HepG2 (cell line): ENCODE data around the gene CBLN3. TPM values are rescaled to one million over a fixed set of nuclear protein-coding genes. Genes with fewer than 3 reads are reported as not detected.
A peak's percentile ranks its signal among the peaks of the same experiment; 100 is the strongest.

Experiments
- ATAC-seq: fragments of 200-7000 bp; cut with Tn5 transposase; 3 replicates; pipeline ENCODE4 v1.9.1; 2020; ENCODE audit warnings: mild to moderate bottlenecking, moderate library complexity
- BruUV-seq: library from RNA; stranded (reverse); fragments of 400-500 nt; replicated peaks from 2 replicates; lab custom pipeline; 2021; lab: Mats Ljungman, UMichigan
- CTCF ChIA-PET: fragments of 300-600 bp; formaldehyde crosslinking; extraction: SDS; loops from one replicate; lab custom pipeline; 2021; ENCODE audit warnings: low total read pairs, inconsistent platforms, low intra/inter-chr PET ratio; lab: Yijun Ruan, JAX
- POLR2A ChIA-PET: fragments of 350-600 bp; sonication (Branson Sonifier 250); formaldehyde crosslinking; loops from one replicate; lab custom pipeline; 2020; ENCODE audit warnings: antibody characterized with exemption, inconsistent platforms; lab: Yijun Ruan, JAX
- DNase-seq: peaks from one replicate; pipeline ENCODE4 v3.0.0-alpha.2; 2015; ENCODE audit warnings: low spot score
- FAIRE-seq: peaks from 3 replicates; lab custom pipeline; 2011; peaks lifted over from hg19 to GRCh38; lab: Jason Lieb, UNC
- H2AFZ ChIP-seq: one replicate; pipeline ENCODE4 v1.6.1; 2011; ENCODE audit warnings: low read length, inconsistent platforms
- H3K27ac ChIP-seq: fragments of 300-600 bp; 3 replicates; pipeline ENCODE4 v1.8.0; 2011; ENCODE audit warnings: mixed run types, mild to moderate bottlenecking, mixed read lengths, low read length, inconsistent platforms; ENCODE audit not compliant: insufficient read depth; ENCODE audit errors: extremely low read length
- H3K27me3 ChIP-seq, 2 experiments: fragments of 200-600 bp in 1 of 2; 2 replicates in 1 of 2; 3 replicates in 1 of 2; pipeline versions ENCODE4 v1.6.0 to v1.8.0; 2011; ENCODE audit warnings: low read length in 2 of 2, mild to moderate bottlenecking in 2 of 2, moderate library complexity in 2 of 2, inconsistent platforms in 1 of 2; ENCODE audit not compliant: insufficient read depth in 2 of 2, control insufficient read depth in 1 of 2
- H3K36me3 ChIP-seq, 2 experiments: fragments of 200-600 bp in 1 of 2; replicated peaks in 1 of 2; 2 replicates in 1 of 2; 3 replicates in 1 of 2; pipeline versions ENCODE4 v1.5.1 to v1.8.0; 2011; ENCODE audit warnings: low read length in 2 of 2, inconsistent platforms in 1 of 2; ENCODE audit not compliant: insufficient read depth in 2 of 2, control insufficient read depth in 1 of 2
- H3K4me1 ChIP-seq: 2 replicates; pipeline ENCODE4 v1.5.1; 2012; ENCODE audit warnings: low read length, inconsistent platforms; ENCODE audit not compliant: insufficient read depth
- H3K4me2 ChIP-seq: 2 replicates; pipeline ENCODE4 v1.6.0; 2011; ENCODE audit warnings: low read depth, low read length, inconsistent platforms
- H3K4me3 ChIP-seq, 3 experiments: fragments of 200-600 bp in 1 of 3; sonication (generic), shearing (Covaris generic) in 1 of 3; replicated peaks in 1 of 3; 2 replicates each; pipeline ENCODE4 v1.5.1; 2011 to 2016; ENCODE audit warnings: low read length in 3 of 3, inconsistent platforms in 2 of 3, low read depth in 2 of 3, mild to moderate bottlenecking in 2 of 3, control low read depth in 1 of 3, mixed read lengths in 1 of 3; ENCODE audit not compliant: insufficient read depth in 1 of 3
- H3K79me2 ChIP-seq: one replicate; pipeline ENCODE4 v1.6.1; 2011; ENCODE audit warnings: low read length, inconsistent platforms; ENCODE audit not compliant: insufficient read depth
- H3K9ac ChIP-seq: 2 replicates; pipeline ENCODE4 v1.6.0; 2011; ENCODE audit warnings: mild to moderate bottlenecking, low read depth, low read length, inconsistent platforms; ENCODE audit not compliant: insufficient read depth
- H3K9me3 ChIP-seq: 2 replicates; pipeline ENCODE4 v1.5.1; 2012; ENCODE audit warnings: mild to moderate bottlenecking, low read length
- H4K20me1 ChIP-seq: 2 replicates; pipeline ENCODE4 v1.6.0; 2011; ENCODE audit warnings: inconsistent platforms, mild to moderate bottlenecking, low read length, moderate library complexity; ENCODE audit not compliant: insufficient read depth
- ARNT2 ChIP-seq: sonication (generic); formaldehyde crosslinking; IDR thresholded peaks from 2 replicates; pipeline ENCODE4 v1.8.0; 2022; ENCODE audit warnings: mild to moderate bottlenecking, low read depth, missing genetic modification reagents, moderate library complexity
- CBX1 ChIP-seq: IDR thresholded peaks from one replicate; pipeline ENCODE4 v1.6.1; 2016; ENCODE audit warnings: antibody characterized with exemption, low read depth
- DPF2 ChIP-seq: sonication (generic); formaldehyde crosslinking; IDR thresholded peaks from 2 replicates; pipeline ENCODE4 v1.4.0; 2020; ENCODE audit warnings: mild to moderate bottlenecking, low read depth, missing genetic modification reagents, borderline replicate concordance
- GTF2F1 ChIP-seq: fragments of 150-350 bp; IDR thresholded peaks from 2 replicates; pipeline ENCODE4 v1.6.1; 2014; ENCODE audit warnings: low read length
- HHEX ChIP-seq: IDR thresholded peaks from 2 replicates; pipeline ENCODE4 v1.6.1; 2016; ENCODE audit warnings: control low read depth
- LCORL ChIP-seq, 2 experiments: fragments of 450-650 bp in 1 of 2; sonication (generic) in 1 of 2; formaldehyde crosslinking in 1 of 2; IDR thresholded peaks; 2 replicates each; pipeline versions ENCODE4 v1.5.0 to v1.6.1; 2017 to 2020; ENCODE audit warnings: antibody characterized with exemption in 1 of 2, missing genetic modification reagents in 1 of 2
- MIER3 ChIP-seq: IDR thresholded peaks from 2 replicates; pipeline ENCODE4 v1.6.1; 2016; ENCODE audit warnings: missing compliant biosample characterization, borderline replicate concordance
- MXI1 ChIP-seq: IDR thresholded peaks from 3 replicates; pipeline ENCODE4 v1.6.1; 2012; ENCODE audit warnings: low read depth, low read length, inconsistent platforms, borderline replicate concordance
- SMARCE1 ChIP-seq: fragments of 450-650 bp; IDR thresholded peaks from 2 replicates; pipeline ENCODE4 v1.6.1; 2017; ENCODE audit warnings: borderline replicate concordance
- STAT6 ChIP-seq: sonication (generic); formaldehyde crosslinking; IDR thresholded peaks from 2 replicates; pipeline ENCODE4 v1.4.0; 2020; ENCODE audit warnings: missing genetic modification reagents, mild to moderate bottlenecking, borderline replicate concordance
- ZFY ChIP-seq: sonication (generic); formaldehyde crosslinking; IDR thresholded peaks from 2 replicates; pipeline ENCODE4 v1.4.0; 2020; ENCODE audit warnings: missing genetic modification reagents
- ZMYM4 ChIP-seq: sonication (generic); formaldehyde crosslinking; IDR thresholded peaks from 2 replicates; pipeline ENCODE4 v1.8.1; 2023; ENCODE audit warnings: mild to moderate bottlenecking, missing genetic modification reagents
- ZNF367 ChIP-seq: sonication (generic); formaldehyde crosslinking; IDR thresholded peaks from 2 replicates; pipeline ENCODE4 v1.4.0; 2020; ENCODE audit warnings: missing genetic modification reagents, borderline replicate concordance
- ZNF703 ChIP-seq: sonication (generic); formaldehyde crosslinking; IDR thresholded peaks from 2 replicates; pipeline ENCODE4 v1.5.1; 2020; ENCODE audit warnings: missing genetic modification reagents, mild to moderate bottlenecking, moderate library complexity, borderline replicate concordance
- ZNF777 ChIP-seq: sonication (generic); formaldehyde crosslinking; IDR thresholded peaks from 2 replicates; pipeline ENCODE4 v1.4.0; 2020; ENCODE audit warnings: missing genetic modification reagents
- WGBS: methylation state at CpG from one replicate; pipeline ENCODE4 v1.1.6; 2017; ENCODE audit warnings: low lambda C conversion rate; 5-methylcytosine and 5-hydroxymethylcytosine counted together
- in situ Hi-C: cut with HindIII; loops from 2 replicates; pipeline ENCODE4 v1.10.0; 2017; ENCODE audit warnings: low pct_unique_long_range_greater_than_20kb; ENCODE audit not compliant: extremely low pct_ligation_motif_present
- intact Hi-C: fragments of 100-400 bp; cut with micrococcal nuclease; formaldehyde crosslinking; loops from one replicate; pipeline ENCODE4 v1.10.0; 2022; ENCODE audit not compliant: unreplicated experiment
- polyA plus RNA-seq, 8 experiments: library from polyadenylated mRNA; depleted of rRNA in 3 of 8; stranded (reverse) in 7 of 8; unstranded in 1 of 8; fragments of >200 nt; fragmentation: Illumina TruSeq in 4 of 8; extraction: Trizol in 4 of 8; gene quantifications; 2 replicates each; pipeline versions ENCODE4 v1.2.1 to v1.2.3, GENCODE V29; 2011 to 2016; ENCODE audit warnings: low read depth in 4 of 8, missing spikeins in 1 of 8, mixed read lengths in 1 of 8; ENCODE audit not compliant: insufficient read depth in 1 of 8
- total RNA-seq, 5 experiments: library from RNA; depleted of rRNA; stranded (reverse); fragments of >200 nt; fragmentation: Illumina TruSeq; extraction: Trizol; gene quantifications; 2 replicates each; pipeline ENCODE4 v1.2.3, GENCODE V29; 2016; ENCODE audit warnings: low read depth in 1 of 5
- TF ChIP-seq, protein P1 (sequence below): sonication (generic); formaldehyde crosslinking; IDR thresholded peaks from 2 replicates; pipeline ENCODE4 v1.5.1; 2020; ENCODE audit warnings: mild to moderate bottlenecking, missing genetic modification reagents, moderate library complexity
- TF ChIP-seq, protein P2 (sequence below): sonication (generic); formaldehyde crosslinking; IDR thresholded peaks from 2 replicates; pipeline ENCODE4 v1.4.0; 2020; ENCODE audit warnings: missing genetic modification reagents

The CBLN3 gene
- total and polyA plus RNA-seq, 2 of the 13 experiments (the other 11 are each of a cell fraction or from before 2014, with no cell fraction given): 0.66 to 0.98 TPM

DNA sequence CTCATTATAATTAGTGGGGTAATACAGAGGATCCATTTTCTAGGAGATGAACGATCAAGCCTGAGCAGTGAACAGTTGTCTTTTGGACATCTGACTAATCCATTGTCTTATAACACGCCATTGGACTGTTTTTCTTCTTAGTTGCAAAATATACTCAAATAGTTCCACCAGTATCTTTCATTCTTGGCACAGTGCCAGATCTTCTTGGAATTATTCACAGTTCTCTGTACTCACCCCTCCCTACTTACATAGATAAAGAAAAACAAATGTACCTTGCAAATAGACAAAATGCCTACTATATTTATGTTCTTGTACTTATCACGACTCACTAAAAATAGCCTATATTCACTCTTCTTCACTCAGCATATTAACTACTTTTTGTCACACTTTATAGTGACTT, 3.8 kb downstream of the CBLN3 start:
- H3K9ac ChIP-seq: no peak overlapping the region
- peaks cover 74% of the 10 kb centered on the region for H3K4me1 ChIP-seq
- POLR2A ChIA-PET: interaction anchor here (1.1 to 9.1 kb wide), 6 partner anchors 16 to 154 kb away, joined by 4 to 242 read pairs (median 12); partner anchors contain the start of genes RABGGTA and SDR39U1
- intact Hi-C loops: loop anchor here (1.0 to 2.0 kb wide), 2 partner anchors 13 to 17 kb away; partner anchors contain the start of gene SDR39U1
- no TSS peak for BruUV-seq
- peak; percentile 63 for DNase-seq
- peaks cover 5% of the 10 kb centered on the region for H3K79me2 ChIP-seq
- no peaks in the 10 kb centered on the region for H4K20me1 ChIP-seq
- no peak for FAIRE-seq
- 10% methylated on average over 3 of the region's 3 CpGs for whole genome bisulfite sequencing
- in situ Hi-C loops: no loop called here
- H3K4me3 ChIP-seq: no peak overlapping the region
- H3K36me3 ChIP-seq: no peaks in the 10 kb centered on the region
- no peak for ATAC-seq
- no peaks in the 10 kb centered on the region for H3K9me3 ChIP-seq
- CTCF ChIA-PET: no interaction called here
- no peak overlapping the region for H2AFZ ChIP-seq
- no peaks in the 10 kb centered on the region; a peak in 2 of 5 replicates for H3K27me3 ChIP-seq
- H3K4me2 ChIP-seq: no peak overlapping the region
- no peak overlapping the region for H3K27ac ChIP-seq
- peak; percentile 81; the same call in 1 of the 2 replicates for TF ChIP-seq GTF2F1
- no peak for TF ChIP-seq DPF2 (CRISPR knock-in tag)
- TF ChIP-seq LCORL (IDR thresholded peaks at IDR 0.05): peak; percentile 100
- TF ChIP-seq LCORL (CRISPR knock-in tag; IDR thresholded peaks at IDR 0.05): no peak
- no peak for TF ChIP-seq CBX1
- no peak for TF ChIP-seq STAT6 (CRISPR knock-in tag)
- no peak for TF ChIP-seq HHEX (CRISPR knock-in tag)
- 0 out of 3 replicates have a peak, but pooled peaks have one; percentile 12 for TF ChIP-seq MXI1
- TF ChIP-seq ZNF703 (CRISPR knock-in tag): no peak
- TF ChIP-seq, protein P1, sequence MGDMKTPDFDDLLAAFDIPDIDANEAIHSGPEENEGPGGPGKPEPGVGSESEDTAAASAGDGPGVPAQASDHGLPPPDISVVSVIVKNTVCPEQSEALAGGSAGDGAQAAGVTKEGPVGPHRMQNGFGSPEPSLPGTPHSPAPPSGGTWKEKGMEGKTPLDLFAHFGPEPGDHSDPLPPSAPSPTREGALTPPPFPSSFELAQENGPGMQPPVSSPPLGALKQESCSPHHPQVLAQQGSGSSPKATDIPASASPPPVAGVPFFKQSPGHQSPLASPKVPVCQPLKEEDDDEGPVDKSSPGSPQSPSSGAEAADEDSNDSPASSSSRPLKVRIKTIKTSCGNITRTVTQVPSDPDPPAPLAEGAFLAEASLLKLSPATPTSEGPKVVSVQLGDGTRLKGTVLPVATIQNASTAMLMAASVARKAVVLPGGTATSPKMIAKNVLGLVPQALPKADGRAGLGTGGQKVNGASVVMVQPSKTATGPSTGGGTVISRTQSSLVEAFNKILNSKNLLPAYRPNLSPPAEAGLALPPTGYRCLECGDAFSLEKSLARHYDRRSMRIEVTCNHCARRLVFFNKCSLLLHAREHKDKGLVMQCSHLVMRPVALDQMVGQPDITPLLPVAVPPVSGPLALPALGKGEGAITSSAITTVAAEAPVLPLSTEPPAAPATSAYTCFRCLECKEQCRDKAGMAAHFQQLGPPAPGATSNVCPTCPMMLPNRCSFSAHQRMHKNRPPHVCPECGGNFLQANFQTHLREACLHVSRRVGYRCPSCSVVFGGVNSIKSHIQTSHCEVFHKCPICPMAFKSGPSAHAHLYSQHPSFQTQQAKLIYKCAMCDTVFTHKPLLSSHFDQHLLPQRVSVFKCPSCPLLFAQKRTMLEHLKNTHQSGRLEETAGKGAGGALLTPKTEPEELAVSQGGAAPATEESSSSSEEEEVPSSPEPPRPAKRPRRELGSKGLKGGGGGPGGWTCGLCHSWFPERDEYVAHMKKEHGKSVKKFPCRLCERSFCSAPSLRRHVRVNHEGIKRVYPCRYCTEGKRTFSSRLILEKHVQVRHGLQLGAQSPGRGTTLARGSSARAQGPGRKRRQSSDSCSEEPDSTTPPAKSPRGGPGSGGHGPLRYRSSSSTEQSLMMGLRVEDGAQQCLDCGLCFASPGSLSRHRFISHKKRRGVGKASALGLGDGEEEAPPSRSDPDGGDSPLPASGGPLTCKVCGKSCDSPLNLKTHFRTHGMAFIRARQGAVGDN (CRISPR knock-in tag): no peak
- TF ChIP-seq, protein P2, sequence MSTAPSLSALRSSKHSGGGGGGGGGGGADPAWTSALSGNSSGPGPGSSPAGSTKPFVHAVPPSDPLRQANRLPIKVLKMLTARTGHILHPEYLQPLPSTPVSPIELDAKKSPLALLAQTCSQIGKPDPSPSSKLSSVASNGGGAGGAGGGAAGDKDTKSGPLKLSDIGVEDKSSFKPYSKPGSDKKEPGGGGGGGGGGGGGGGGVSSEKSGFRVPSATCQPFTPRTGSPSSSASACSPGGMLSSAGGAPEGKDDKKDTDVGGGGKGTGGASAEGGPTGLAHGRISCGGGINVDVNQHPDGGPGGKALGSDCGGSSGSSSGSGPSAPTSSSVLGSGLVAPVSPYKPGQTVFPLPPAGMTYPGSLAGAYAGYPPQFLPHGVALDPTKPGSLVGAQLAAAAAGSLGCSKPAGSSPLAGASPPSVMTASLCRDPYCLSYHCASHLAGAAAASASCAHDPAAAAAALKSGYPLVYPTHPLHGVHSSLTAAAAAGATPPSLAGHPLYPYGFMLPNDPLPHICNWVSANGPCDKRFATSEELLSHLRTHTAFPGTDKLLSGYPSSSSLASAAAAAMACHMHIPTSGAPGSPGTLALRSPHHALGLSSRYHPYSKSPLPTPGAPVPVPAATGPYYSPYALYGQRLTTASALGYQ: 0 out of 2 replicates have a peak, but pooled peaks have one; percentile 6
- TF ChIP-seq MIER3 (CRISPR knock-in tag): no peak
- no peak for TF ChIP-seq ZNF777 (CRISPR knock-in tag)
- no peak for TF ChIP-seq ZMYM4 (CRISPR knock-in tag)
- no peak for TF ChIP-seq ZNF367 (CRISPR knock-in tag)
- TF ChIP-seq SMARCE1: no peak
- TF ChIP-seq ARNT2 (CRISPR knock-in tag): no peak
- 0 out of 2 replicates have a peak, but pooled peaks have one; percentile 3 for TF ChIP-seq ZFY
